ENCODE data around the gene S100A12.

Gene S100A12

GRCh38 chr1:153359241-153359640 is 16.2 kb downstream of the S100A12 start:
- Histone ChIP-seq H3K4me3 (IDR thresholded peaks at IDR 0.05; ENCODE audit: insufficient read depth, low read depth, low read length) (peak overlapping the region; percentile 17), H4K20me1 (ENCODE audit: insufficient read depth) (no peaks in the 10 kb centered on the region), H3K4me2 (no peak overlapping the region), H2AFZ (ENCODE audit: low read depth) (no peak overlapping the region), H3K27ac (no peak overlapping the region), H3K36me3 (ENCODE audit: insufficient read depth) (no peaks in the 10 kb centered on the region), H3K9ac (no peak overlapping the region), H3K4me1 (ENCODE audit: low read depth, poor library complexity, severe bottlenecking) (peaks cover 6% of the 10 kb centered on the region), H3K27me3 (ENCODE audit: insufficient read depth, low read depth) (no peaks in the 10 kb centered on the region), H3K79me2 (ENCODE audit: insufficient read depth, low read depth) (no peaks in the 10 kb centered on the region)
- TF ChIP-seq CTCF (conservative IDR thresholded peaks at IDR 0.05; ENCODE audit: low read depth, low read length), result no peak

DNA sequence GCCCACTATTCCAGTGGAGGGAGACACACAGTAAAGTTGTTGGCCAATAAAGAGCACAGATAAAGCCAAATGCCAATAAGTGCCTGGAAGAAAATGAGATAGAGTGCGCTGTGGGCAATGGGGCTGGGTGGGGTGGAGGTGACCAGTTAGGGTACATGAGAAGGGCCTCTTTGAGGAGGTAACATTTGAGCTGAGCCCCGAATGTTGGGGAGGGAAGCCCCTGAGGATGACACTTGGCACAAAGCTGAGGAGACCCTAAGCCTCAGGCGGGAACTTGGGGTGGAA is 16.8 kb downstream of the S100A12 start:
- no peaks in the 10 kb centered on the region for H4K20me1 ChIP-seq (ENCODE audit: insufficient read depth)
- no peak for TF ChIP-seq CTCF (conservative IDR thresholded peaks at IDR 0.05; ENCODE audit: low read depth, low read length)
- H3K79me2 ChIP-seq (ENCODE audit: insufficient read depth, low read depth), result no peaks in the 10 kb centered on the region
- H3K4me1 ChIP-seq (ENCODE audit: low read depth, poor library complexity, severe bottlenecking), result peaks cover 6% of the 10 kb centered on the region
- H3K36me3 ChIP-seq (ENCODE audit: insufficient read depth), result no peaks in the 10 kb centered on the region
- H3K9ac ChIP-seq, result no peak overlapping the region
- H3K27me3 ChIP-seq (ENCODE audit: insufficient read depth, low read depth), result no peaks in the 10 kb centered on the region
- H3K27ac ChIP-seq, result no peak overlapping the region
- H2AFZ ChIP-seq (ENCODE audit: low read depth), result no peak overlapping the region
- peak overlapping the region; percentile 17 for H3K4me3 ChIP-seq (IDR thresholded peaks at IDR 0.05; ENCODE audit: insufficient read depth, low read depth, low read length)
- H3K4me2 ChIP-seq, result no peak overlapping the region

- Histone ChIP-seq H3K27me3 (ENCODE audit: insufficient read depth, low read depth) (no peaks in the 10 kb centered on the region), H3K4me2 (no peak within 1 kb of the TSS), H2AFZ (ENCODE audit: low read depth) (no peak within 1 kb of the TSS), H3K36me3 (ENCODE audit: insufficient read depth) (no peaks in the 10 kb centered on the region), H3K9ac (no peak within 1 kb of the TSS), H3K27ac (no peak within 1 kb of the TSS), H3K79me2 (ENCODE audit: insufficient read depth, low read depth) (no peaks in the 10 kb centered on the region), H3K4me3 (IDR thresholded peaks at IDR 0.05; ENCODE audit: insufficient read depth, low read depth, low read length) (no peak within 1 kb of the TSS), H4K20me1 (ENCODE audit: insufficient read depth) (no peaks in the 10 kb centered on the region), H3K4me1 (ENCODE audit: low read depth, poor library complexity, severe bottlenecking) (peaks cover 6% of the 10 kb centered on the region)
- no peak for TF ChIP-seq CTCF (conservative IDR thresholded peaks at IDR 0.05; ENCODE audit: low read depth, low read length)
These were observed 17.3 kb downstream of the S100A12 start, which contains the start of gene S100A9 for GRCh38 chr1:153357853-153358690. Gene S100A9 (plus strand): TSS chr1:153357854. CDS start chr1:153358284, 430 bp downstream.

GRCh38 chr1:153357076-153357852 is 18.2 kb downstream of the S100A12 start:
- Histone ChIP-seq H2AFZ (ENCODE audit: low read depth) (no peak overlapping the region), H3K79me2 (ENCODE audit: insufficient read depth, low read depth) (no peaks in the 10 kb centered on the region), H3K27ac (no peak overlapping the region), H3K4me3 (IDR thresholded peaks at IDR 0.05; ENCODE audit: insufficient read depth, low read depth, low read length) (no peak overlapping the region), H3K27me3 (ENCODE audit: insufficient read depth, low read depth) (no peaks in the 10 kb centered on the region), H3K4me1 (ENCODE audit: low read depth, poor library complexity, severe bottlenecking) (peaks cover 10% of the 10 kb centered on the region), H3K4me2 (no peak overlapping the region), H3K9ac (no peak overlapping the region), H4K20me1 (ENCODE audit: insufficient read depth) (no peaks in the 10 kb centered on the region), H3K36me3 (ENCODE audit: insufficient read depth) (no peaks in the 10 kb centered on the region)
- TF ChIP-seq CTCF (conservative IDR thresholded peaks at IDR 0.05; ENCODE audit: low read depth, low read length), result no peak
